H9 (cell line): ENCODE results near the gene FUT8. TPM values are rescaled to one million over a fixed set of nuclear protein-coding genes. Genes with fewer than 3 reads are reported as not detected.
"Not testable (repeated sequence)": the region's sequence is repeated elsewhere in the genome, so short reads cannot be mapped to it uniquely, and the experiment has no call there.

ENCODE experiments used
- DNase-seq: peaks from one replicate; pipeline ENCODE4 v3.0.0-alpha.2; 2017
- H2AFZ ChIP-seq: one replicate; pipeline ENCODE4 v1.6.1; 2013; ENCODE audit warnings: mild to moderate bottlenecking, low read length, control low read depth, moderate library complexity
- H2AK5ac ChIP-seq: 2 replicates; pipeline ENCODE4 v1.6.1; 2013; ENCODE audit warnings: low read length, control low read depth, mixed read lengths; ENCODE audit not compliant: insufficient read length
- H2BK120ac ChIP-seq: one replicate; pipeline ENCODE4 v1.6.1; 2013; ENCODE audit warnings: low read depth, mild to moderate bottlenecking, low read length, control low read depth, inconsistent platforms; ENCODE audit not compliant: poor library complexity, severe bottlenecking
- H2BK12ac ChIP-seq: 2 replicates; pipeline ENCODE4 v1.6.1; 2013; ENCODE audit warnings: low read length, control low read depth, mixed read lengths, low read depth; ENCODE audit not compliant: insufficient read length
- H2BK15ac ChIP-seq: 2 replicates; pipeline ENCODE4 v1.6.1; 2013; ENCODE audit warnings: low read depth, low read length, control low read depth
- H2BK20ac ChIP-seq: one replicate; pipeline ENCODE4 v1.6.1; 2013; ENCODE audit warnings: low read depth, mild to moderate bottlenecking, low read length, control low read depth, inconsistent platforms; ENCODE audit not compliant: poor library complexity, severe bottlenecking
- H2BK5ac ChIP-seq: 2 replicates; pipeline ENCODE4 v1.6.1; 2013; ENCODE audit warnings: low read length, control low read depth, mixed read lengths; ENCODE audit not compliant: insufficient read length
- H3K14ac ChIP-seq: 2 replicates; pipeline ENCODE4 v1.6.1; 2013; ENCODE audit warnings: low read length, control low read depth; ENCODE audit not compliant: insufficient read depth
- H3K18ac ChIP-seq: 2 replicates; pipeline ENCODE4 v1.6.1; 2013; ENCODE audit warnings: low read depth, mild to moderate bottlenecking, mixed read lengths, low read length, control low read depth; ENCODE audit not compliant: insufficient read length
- H3K23ac ChIP-seq: 2 replicates; pipeline ENCODE4 v1.6.1; 2013; ENCODE audit warnings: low read length, control low read depth, mixed read lengths, low read depth; ENCODE audit not compliant: insufficient read length
- H3K23me2 ChIP-seq: 2 replicates; pipeline ENCODE4 v1.6.1; 2013; ENCODE audit warnings: low read depth, mild to moderate bottlenecking, mixed read lengths, low read length, control low read depth; ENCODE audit not compliant: insufficient read length, poor library complexity, severe bottlenecking
- H3K27ac ChIP-seq: 2 replicates; pipeline ENCODE4 v1.5.1; 2013; ENCODE audit warnings: low read length, control low read depth, mixed read lengths, low read depth; ENCODE audit not compliant: insufficient read length
- H3K27me3 ChIP-seq: 2 replicates; pipeline ENCODE4 v1.6.1; 2013; ENCODE audit warnings: low read length, control low read depth, inconsistent platforms; ENCODE audit not compliant: insufficient read depth
- H3K4ac ChIP-seq: 2 replicates; pipeline ENCODE4 v1.6.1; 2013; ENCODE audit warnings: low read depth, mild to moderate bottlenecking, control low read depth, inconsistent platforms, low read length, moderate library complexity
- H3K4me1 ChIP-seq: 2 replicates; pipeline ENCODE4 v1.6.1; 2013; ENCODE audit warnings: low read length, control low read depth, inconsistent platforms; ENCODE audit not compliant: insufficient read depth
- H3K4me2 ChIP-seq: 2 replicates; pipeline ENCODE4 v1.6.1; 2013; ENCODE audit warnings: low read length, control low read depth, mixed read lengths; ENCODE audit not compliant: insufficient read length, insufficient read depth
- H3K56ac ChIP-seq: 2 replicates; pipeline ENCODE4 v1.6.1; 2013; ENCODE audit warnings: low read depth, mild to moderate bottlenecking, mixed read lengths, low read length, control low read depth; ENCODE audit not compliant: insufficient read length
- H3K79me1 ChIP-seq: 2 replicates; pipeline ENCODE4 v1.6.1; 2013; ENCODE audit warnings: low read depth, mild to moderate bottlenecking, moderate library complexity, low read length, control low read depth, inconsistent platforms; ENCODE audit not compliant: insufficient read depth, poor library complexity, severe bottlenecking
- H3K79me2 ChIP-seq: 2 replicates; pipeline ENCODE4 v1.6.1; 2013; ENCODE audit warnings: low read length, control low read depth, inconsistent platforms; ENCODE audit not compliant: insufficient read depth
- H3K9ac ChIP-seq: 2 replicates; pipeline ENCODE4 v1.6.1; 2013; ENCODE audit warnings: low read length, control low read depth, mixed read lengths; ENCODE audit not compliant: insufficient read length; ENCODE audit errors: extremely low read depth
- H3K9me3 ChIP-seq: one replicate; pipeline ENCODE4 v1.6.1; 2013; ENCODE audit warnings: low read depth, low read length, inconsistent platforms; ENCODE audit not compliant: control insufficient read depth
- H3T11ph ChIP-seq: one replicate; pipeline ENCODE4 v1.6.1; 2013; ENCODE audit warnings: mild to moderate bottlenecking, low read length, control low read depth, inconsistent platforms
- H4K20me1 ChIP-seq: one replicate; pipeline ENCODE4 v1.6.1; 2013; ENCODE audit not compliant: control insufficient read depth, insufficient read length, insufficient read depth
- H4K5ac ChIP-seq: 2 replicates; pipeline ENCODE4 v1.6.1; 2013; ENCODE audit warnings: low read depth, mild to moderate bottlenecking, mixed read lengths, low read length, control low read depth; ENCODE audit not compliant: insufficient read length
- H4K8ac ChIP-seq: replicated peaks from 2 replicates; pipeline ENCODE4 v1.6.1; 2013; ENCODE audit warnings: low read length, control low read depth, mixed read lengths, low read depth; ENCODE audit not compliant: insufficient read length
- H4K91ac ChIP-seq: 2 replicates; pipeline ENCODE4 v1.6.1; 2013; ENCODE audit warnings: low read depth, mild to moderate bottlenecking, moderate library complexity, mixed read lengths, low read length, control low read depth; ENCODE audit not compliant: insufficient read length
- H3K27ac Mint-ChIP-seq, 3 experiments: 2 replicates in 2 of 3; 3 replicates in 1 of 3; pipeline ENCODE4 v1.8.0; 2020 to 2021; ENCODE audit warnings: mixed read lengths in 3 of 3, mild to moderate bottlenecking in 1 of 3, moderate library complexity in 1 of 3
- H3K27me3 Mint-ChIP-seq: 2 replicates; pipeline ENCODE4 v1.8.0; 2021; ENCODE audit warnings: low read depth, mild to moderate bottlenecking, moderate library complexity, mixed read lengths
- H3K36me3 Mint-ChIP-seq, 3 experiments: 2 replicates in 2 of 3; 3 replicates in 1 of 3; pipeline ENCODE4 v1.8.0; 2020 to 2021; ENCODE audit warnings: low read depth in 3 of 3, mixed read lengths in 3 of 3; ENCODE audit not compliant: insufficient read depth in 1 of 3
- H3K4me1 Mint-ChIP-seq, 2 experiments: 2 replicates each; pipeline ENCODE4 v1.8.0; 2020; ENCODE audit warnings: mixed read lengths in 2 of 2
- H3K4me3 Mint-ChIP-seq, 2 experiments: 2 replicates in 1 of 2; 3 replicates in 1 of 2; pipeline ENCODE4 v1.8.0; 2020 to 2021; ENCODE audit warnings: mild to moderate bottlenecking in 2 of 2, mixed read lengths in 2 of 2, moderate library complexity in 1 of 2
- H3K9me3 Mint-ChIP-seq, 2 experiments: 2 replicates in 1 of 2; 3 replicates in 1 of 2; pipeline ENCODE4 v1.8.0; 2020; ENCODE audit warnings: mild to moderate bottlenecking in 2 of 2, mixed read lengths in 2 of 2, moderate library complexity in 1 of 2
- CTCF ChIP-seq: fragments of 200-600 bp; sonication (generic); conservative IDR thresholded peaks from 3 replicates; pipeline ENCODE4 v1.8.0; 2021; ENCODE audit warnings: antibody characterized with exemption, mild to moderate bottlenecking
- WGBS: extraction: QIAGEN DNeasy Blood & Tissue Kit; methylation state at CpG from one replicate; pipeline ENCODE4 v1.1.7; 2013; ENCODE audit warnings: missing lambda C conversion rate, low lambda C conversion rate, mixed read lengths; ENCODE audit not compliant: insufficient read length; ENCODE audit errors: extremely low coverage; 5-methylcytosine and 5-hydroxymethylcytosine counted together
- total RNA-seq: library from RNA; stranded (reverse); gene quantifications from 2 replicates; pipeline ENCODE4 v1.2.1, GENCODE V29; 2021

Gene FUT8
- total RNA-seq, 1 experiment from 2014 or later, result 44.3 TPM

GRCh38 chr14:65709576-65709975 lies 297.0 kb downstream of the FUT8 start:
- Histone ChIP-seq H3K9ac (no peak overlapping the region), H3K79me1 (no peaks in the 10 kb centered on the region), H3K79me2 (no peaks in the 10 kb centered on the region), H4K91ac (no peak overlapping the region), H4K20me1 (no peaks in the 10 kb centered on the region), H3K23ac (no peak overlapping the region), H2AK5ac (no peak overlapping the region), H3K9me3 (no peaks in the 10 kb centered on the region), H2BK120ac (no peak overlapping the region), H3K23me2 (no peaks in the 10 kb centered on the region), H3K14ac (no peak overlapping the region), H3K18ac (no peak overlapping the region), H3K27ac (no peak overlapping the region), H4K5ac (no peak overlapping the region), H3K56ac (no peak overlapping the region), H2AFZ (no peak overlapping the region), H2BK15ac (peak overlapping the region; percentile 86; the same call in 1 of the 2 replicates), H3K4me1 (no peaks in the 10 kb centered on the region), H2BK20ac (no peak overlapping the region), H2BK12ac (no peak overlapping the region), H3K4me2 (no peak overlapping the region), H3T11ph (no peak overlapping the region), H3K27me3 (no peaks in the 10 kb centered on the region), H4K8ac (no peak overlapping the region), H2BK5ac (no peak overlapping the region), H3K4ac (no peak overlapping the region)
- Mint-ChIP-seq H3K27me3 (no peaks in the 10 kb centered on the region), H3K9me3 (peaks cover 13 to 19% of the 10 kb centered on the region in 2 experiments), H3K36me3 (peaks cover 9 to 17% (median 14%) of the 10 kb centered on the region in 3 experiments), H3K4me3 (no peak overlapping the region), H3K27ac (no peak overlapping the region), H3K4me1 (peaks cover 4 to 6% of the 10 kb centered on the region in 2 experiments; a peak in 3 of 4 replicates)
- no peak for DNase-seq
- no CpG with 5 or more reads among the region's 6 CpGs for WGBS
- no peak for TF ChIP-seq CTCF

DNA sequence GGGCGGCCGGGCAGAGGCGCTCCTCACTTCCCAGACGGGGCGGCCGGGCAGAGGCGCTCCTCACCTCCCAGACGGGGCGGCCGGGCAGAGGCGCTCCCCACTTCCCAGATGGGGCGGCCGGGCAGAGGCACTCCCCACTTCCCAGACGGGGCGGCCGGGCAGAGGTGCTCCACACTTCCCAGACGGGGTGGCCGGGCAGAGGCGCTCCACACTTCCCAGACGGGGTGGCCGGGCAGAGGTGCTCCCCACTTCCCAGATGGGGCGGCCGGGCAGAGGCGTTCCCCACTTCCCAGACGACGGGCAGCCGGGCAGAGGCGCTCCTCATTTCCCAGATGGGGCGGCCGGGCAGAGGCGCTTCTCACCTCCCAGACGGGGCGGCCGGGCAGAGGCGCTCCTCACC lies 304.3 kb downstream of the FUT8 start:
- H2BK12ac ChIP-seq, H2BK120ac ChIP-seq, H4K91ac ChIP-seq, H3K4me1 ChIP-seq, H3K27ac ChIP-seq, H3K23ac ChIP-seq, H2BK15ac ChIP-seq, H3K9me3 ChIP-seq, H2BK5ac ChIP-seq, H3K18ac ChIP-seq, H3K4ac ChIP-seq, H3K79me2 ChIP-seq, H2BK20ac ChIP-seq, H3K23me2 ChIP-seq, H3K9ac ChIP-seq, H3K4me3 Mint-ChIP-seq, H2AK5ac ChIP-seq, H3K4me2 ChIP-seq, H3K4me1 Mint-ChIP-seq, H4K5ac ChIP-seq, H3K79me1 ChIP-seq, H3K27ac Mint-ChIP-seq, H3K56ac ChIP-seq, H3K14ac ChIP-seq, H4K8ac ChIP-seq, H4K20me1 ChIP-seq, H3T11ph ChIP-seq, H3K27me3 ChIP-seq, H3K27me3 Mint-ChIP-seq, H2AFZ ChIP-seq, DNase-seq: not testable (repeated sequence)
- no CpG with 5 or more reads among the region's 35 CpGs for WGBS
- peaks cover 39 to 55% (median 44%) of the 10 kb centered on the region in 3 experiments for H3K36me3 Mint-ChIP-seq
- H3K9me3 Mint-ChIP-seq, result peaks cover 53 to 56% of the 10 kb centered on the region in 2 experiments
